GM12878 (cell line): ENCODE data around the gene TRAF3. TPM values are rescaled to one million over a fixed set of nuclear protein-coding genes. Genes with fewer than 3 reads are reported as not detected.

ENCODE experiments used
- ATAC-seq: fragments of 200-7000 bp; cut with Tn5 transposase; 3 replicates; pipeline ENCODE4 v1.9.1; 2020; ENCODE audit warnings: mild to moderate bottlenecking, moderate library complexity
- BruUV-seq: library from RNA; stranded (reverse); fragments of 400-500 nt; replicated peaks from 2 replicates; lab custom pipeline; 2021; lab: Mats Ljungman, UMichigan
- CTCF ChIA-PET: fragments of 300-600 bp; sonication (Branson Sonifier 250); formaldehyde crosslinking; extraction: SDS; loops from one replicate; lab custom pipeline; 2021; ENCODE audit warnings: inconsistent platforms; lab: Yijun Ruan, JAX
- POLR2A ChIA-PET: fragments of 350-600 bp; formaldehyde crosslinking; extraction: SDS; loops from one replicate; lab custom pipeline; 2021; ENCODE audit warnings: inconsistent platforms; lab: Charles Lee
- RAD21 ChIA-PET: fragments of 300-600 bp; sonication (Branson Sonifier 250); formaldehyde crosslinking; loops from one replicate; lab custom pipeline; 2023; ENCODE audit warnings: antibody characterized with exemption; ENCODE audit not compliant: unreplicated experiment; lab: Charles Lee
- SMC1A ChIA-PET: fragments of 300-600 bp; sonication (Branson Sonifier 250); formaldehyde crosslinking; loops from one replicate; lab custom pipeline; 2023; ENCODE audit not compliant: unreplicated experiment, uncharacterized antibody; lab: Charles Lee
- DNase-seq: peaks from one replicate; pipeline ENCODE4 v3.0.0-alpha.2; 2011; ENCODE audit warnings: low read depth, low spot score
- FAIRE-seq: peaks from 3 replicates; lab custom pipeline; 2011; peaks lifted over from hg19 to GRCh38; lab: Jason Lieb, UNC
- H2AFZ ChIP-seq: 2 replicates; pipeline ENCODE4 v1.6.0; 2011; ENCODE audit warnings: low read depth, low read length, control low read depth; ENCODE audit not compliant: control insufficient read depth
- H3K27ac ChIP-seq: 2 replicates; pipeline ENCODE4 v1.5.1; 2011; ENCODE audit warnings: control low read depth; ENCODE audit not compliant: control insufficient read depth, insufficient read depth
- H3K27me3 ChIP-seq, 2 experiments: replicated peaks in 1 of 2; 2 replicates each; pipeline versions ENCODE4 v1.6.0 to v1.6.1; 2011; ENCODE audit warnings: low read length in 1 of 2; ENCODE audit not compliant: control insufficient read depth in 2 of 2, insufficient read depth in 2 of 2
- H3K36me3 ChIP-seq, 2 experiments: 2 replicates each; pipeline ENCODE4 v1.5.1; 2011; ENCODE audit warnings: low read length in 1 of 2; ENCODE audit not compliant: control insufficient read depth in 2 of 2, insufficient read depth in 2 of 2
- H3K4me1 ChIP-seq: 2 replicates; pipeline ENCODE4 v1.6.1; 2011; ENCODE audit warnings: mild to moderate bottlenecking, low read length, moderate library complexity, mixed read lengths; ENCODE audit not compliant: control insufficient read depth, insufficient read depth
- H3K4me2 ChIP-seq: 2 replicates; pipeline ENCODE4 v1.6.0; 2011; ENCODE audit warnings: control low read depth; ENCODE audit not compliant: control insufficient read depth, insufficient read depth
- H3K4me3 ChIP-seq: fragments of 200-600 bp; sonication (generic); 2 replicates; pipeline ENCODE4 v1.5.1; 2016
- H3K79me2 ChIP-seq: 2 replicates; pipeline ENCODE4 v1.6.0; 2011; ENCODE audit warnings: low read length; ENCODE audit not compliant: control insufficient read depth, insufficient read depth
- H3K9ac ChIP-seq: 2 replicates; pipeline ENCODE4 v1.8.0; 2011; ENCODE audit warnings: low read length, control low read depth, mixed read lengths; ENCODE audit not compliant: control insufficient read depth, insufficient read depth
- H3K9me3 ChIP-seq: replicated peaks from 3 replicates; pipeline ENCODE4 v1.5.1; 2011; ENCODE audit warnings: mild to moderate bottlenecking, low read length; ENCODE audit not compliant: control insufficient read depth, insufficient read depth
- H4K20me1 ChIP-seq: 2 replicates; pipeline ENCODE4 v1.6.0; 2011; ENCODE audit not compliant: control insufficient read depth, insufficient read depth
- CBX3 ChIP-seq: fragments of 200-600 bp; sonication (generic); IDR thresholded peaks from 2 replicates; pipeline ENCODE4 v1.6.1; 2016; ENCODE audit warnings: low read depth, borderline replicate concordance
- CHD1 ChIP-seq: IDR thresholded peaks from 2 replicates; pipeline ENCODE4 v1.6.1; 2012; ENCODE audit warnings: low read depth, low read length, improper control_type of control experiment
- KLF5 ChIP-seq: fragments of 450-650 bp; IDR thresholded peaks from 2 replicates; pipeline ENCODE4 v1.6.1; 2014; ENCODE audit warnings: mild to moderate bottlenecking; ENCODE audit not compliant: partially characterized antibody
- WGBS: methylation state at CpG from one replicate; pipeline ENCODE4 v1.1.6; 2016; ENCODE audit warnings: low lambda C conversion rate; ENCODE audit not compliant: insufficient replicate concordance, insufficient coverage; ENCODE audit errors: missing lambda C conversion rate; 5-methylcytosine and 5-hydroxymethylcytosine counted together
- in situ Hi-C: fragments of 300-500 bp; cut with MboI; formaldehyde crosslinking; loops from 9 replicates; pipeline ENCODE4 v1.14.3; 2018; ENCODE audit warnings: mixed read lengths
- intact Hi-C: fragments of 100-400 bp; cut with micrococcal nuclease; formaldehyde crosslinking; loops from one replicate; pipeline ENCODE4 v1.14.2; 2022; ENCODE audit not compliant: unreplicated experiment
- polyA plus RNA-seq, 11 experiments: library from polyadenylated mRNA; depleted of rRNA in 4 of 11; unstranded in 6 of 11; stranded (reverse) in 5 of 11; fragments of >200 nt; fragmentation: Nextera tagmentation in 4 of 11; fragmentation: Illumina TruSeq in 1 of 11; extraction: Ambion mirVana in 4 of 11; extraction: Trizol in 1 of 11; gene quantifications; 1 replicate in 1 of 11; 2 replicates in 10 of 11; pipeline versions ENCODE4 v1.2.1 to v1.2.3, GENCODE V29; 2011 to 2016; ENCODE audit warnings: inconsistent platforms in 2 of 11, missing spikeins in 2 of 11, low read depth in 1 of 11
- total RNA-seq, 4 experiments: library from RNA; depleted of rRNA in 3 of 4; stranded (reverse); fragments of >200 nt in 3 of 4; fragmentation: Illumina TruSeq in 1 of 4; extraction: Trizol in 1 of 4; gene quantifications; 2 replicates each; pipeline versions ENCODE4 v1.2.1 to v1.2.3, GENCODE V29; 2013 to 2021
- TF ChIP-seq, protein P1 (sequence below): fragments of 450-650 bp; IDR thresholded peaks from 2 replicates; pipeline ENCODE4 v1.6.1; 2017; ENCODE audit warnings: low read depth, mild to moderate bottlenecking, moderate library complexity
- TF ChIP-seq, protein P2 (sequence below): fragments of 450-650 bp; formaldehyde crosslinking; IDR thresholded peaks from 2 replicates; pipeline ENCODE4 v1.4.0; 2022; ENCODE audit warnings: mild to moderate bottlenecking, moderate library complexity

The TRAF3 gene
- total and polyA plus RNA-seq, 10 of the 15 experiments (the other 5 are each of a cell fraction or from before 2014, with no cell fraction given): 3.0 to 70.1 (median 36.5) TPM

DNA sequence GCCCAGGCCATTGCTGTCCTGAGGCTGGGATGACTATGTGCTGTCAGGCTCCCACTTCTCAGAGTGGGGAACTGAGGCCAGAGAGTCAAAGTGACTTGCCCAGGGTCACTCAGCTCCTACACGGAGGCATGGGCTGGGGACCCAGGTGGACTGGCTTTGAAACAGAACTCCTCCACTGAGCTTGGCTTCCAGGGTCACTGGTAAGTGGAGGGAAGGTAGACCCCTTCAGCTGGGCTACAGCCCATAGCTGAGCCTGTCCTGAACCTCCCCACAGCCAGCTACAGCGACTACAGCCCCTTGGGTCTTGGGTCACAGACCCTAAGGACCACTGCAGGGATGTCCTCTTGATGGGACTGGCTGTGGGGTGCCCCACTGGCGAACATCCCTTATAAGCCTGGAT, 40.3 kb upstream of the TRAF3 start:
- no peaks in the 10 kb centered on the region for H3K27me3 ChIP-seq
- ChIA-PET POLR2A (no interaction called here), SMC1A (interaction anchor here (1.1 kb wide), 1 partner anchor 212 kb away, joined by 3 read pairs; no protein-coding TSS in a partner anchor), CTCF (interaction anchor here (0.6 kb wide), 1 partner anchor 369 kb away, joined by 3 read pairs; no protein-coding TSS in a partner anchor), RAD21 (no interaction called here)
- no peak for ATAC-seq
- H4K20me1 ChIP-seq: no peaks in the 10 kb centered on the region; the same call in 1 of the 2 replicates
- no peaks in the 10 kb centered on the region for H3K79me2 ChIP-seq
- in situ Hi-C loops: no loop called here
- no peak overlapping the region for H3K4me3 ChIP-seq
- H3K9me3 ChIP-seq: peaks cover 3% of the 10 kb centered on the region; the same call in 1 of the 3 replicates
- no TSS peak for BruUV-seq
- H3K9ac ChIP-seq: no peak overlapping the region
- H3K36me3 ChIP-seq: no peaks in the 10 kb centered on the region; a peak in 2 of 4 replicates
- no peaks in the 10 kb centered on the region for H3K4me1 ChIP-seq
- H3K27ac ChIP-seq: no peak overlapping the region
- no peak for FAIRE-seq
- TF ChIP-seq, protein P1, sequence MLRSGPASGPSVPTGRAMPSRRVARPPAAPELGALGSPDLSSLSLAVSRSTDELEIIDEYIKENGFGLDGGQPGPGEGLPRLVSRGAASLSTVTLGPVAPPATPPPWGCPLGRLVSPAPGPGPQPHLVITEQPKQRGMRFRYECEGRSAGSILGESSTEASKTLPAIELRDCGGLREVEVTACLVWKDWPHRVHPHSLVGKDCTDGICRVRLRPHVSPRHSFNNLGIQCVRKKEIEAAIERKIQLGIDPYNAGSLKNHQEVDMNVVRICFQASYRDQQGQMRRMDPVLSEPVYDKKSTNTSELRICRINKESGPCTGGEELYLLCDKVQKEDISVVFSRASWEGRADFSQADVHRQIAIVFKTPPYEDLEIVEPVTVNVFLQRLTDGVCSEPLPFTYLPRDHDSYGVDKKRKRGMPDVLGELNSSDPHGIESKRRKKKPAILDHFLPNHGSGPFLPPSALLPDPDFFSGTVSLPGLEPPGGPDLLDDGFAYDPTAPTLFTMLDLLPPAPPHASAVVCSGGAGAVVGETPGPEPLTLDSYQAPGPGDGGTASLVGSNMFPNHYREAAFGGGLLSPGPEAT: no peak
- TF ChIP-seq CHD1 (no peak), KLF5 (no peak), CBX3 (no peak)
- TF ChIP-seq, protein P2, sequence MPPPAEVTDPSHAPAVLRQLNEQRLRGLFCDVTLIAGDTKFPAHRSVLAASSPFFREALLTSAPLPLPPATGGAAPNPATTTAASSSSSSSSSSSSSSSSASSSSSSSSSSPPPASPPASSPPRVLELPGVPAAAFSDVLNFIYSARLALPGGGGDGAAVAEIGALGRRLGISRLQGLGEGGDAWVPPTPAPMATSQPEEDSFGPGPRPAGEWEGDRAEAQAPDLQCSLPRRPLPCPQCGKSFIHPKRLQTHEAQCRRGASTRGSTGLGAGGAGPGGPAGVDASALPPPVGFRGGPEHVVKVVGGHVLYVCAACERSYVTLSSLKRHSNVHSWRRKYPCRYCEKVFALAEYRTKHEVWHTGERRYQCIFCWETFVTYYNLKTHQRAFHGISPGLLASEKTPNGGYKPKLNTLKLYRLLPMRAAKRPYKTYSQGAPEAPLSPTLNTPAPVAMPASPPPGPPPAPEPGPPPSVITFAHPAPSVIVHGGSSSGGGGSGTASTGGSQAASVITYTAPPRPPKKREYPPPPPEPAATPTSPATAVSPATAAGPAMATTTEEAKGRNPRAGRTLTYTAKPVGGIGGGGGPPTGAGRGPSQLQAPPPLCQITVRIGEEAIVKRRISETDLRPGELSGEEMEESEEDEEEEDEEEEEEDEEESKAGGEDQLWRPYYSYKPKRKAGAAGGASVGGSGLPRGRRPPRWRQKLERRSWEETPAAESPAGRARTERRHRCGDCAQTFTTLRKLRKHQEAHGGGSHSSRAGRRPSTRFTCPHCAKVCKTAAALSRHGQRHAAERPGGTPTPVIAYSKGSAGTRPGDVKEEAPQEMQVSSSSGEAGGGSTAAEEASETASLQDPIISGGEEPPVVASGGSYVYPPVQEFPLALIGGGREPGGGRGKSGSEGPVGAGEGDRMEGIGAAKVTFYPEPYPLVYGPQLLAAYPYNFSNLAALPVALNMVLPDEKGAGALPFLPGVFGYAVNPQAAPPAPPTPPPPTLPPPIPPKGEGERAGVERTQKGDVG (CRISPR knock-in tag): no peak
- 88% methylated on average over 3 of the region's 3 CpGs for WGBS
- H3K4me2 ChIP-seq: no peak overlapping the region
- H2AFZ ChIP-seq: no peak overlapping the region
- DNase-seq: no peak
- intact Hi-C loops: no loop called here
